ENCODE data around the gene ZNF282. TPM values are rescaled to one million over a fixed set of nuclear protein-coding genes. Genes with fewer than 3 reads are reported as not detected.

The ZNF282 gene
- total RNA-seq (2014; rRNA removed; shearing (Covaris generic)), result 16.9 and 17.4 TPM in 2 replicates

DNA sequence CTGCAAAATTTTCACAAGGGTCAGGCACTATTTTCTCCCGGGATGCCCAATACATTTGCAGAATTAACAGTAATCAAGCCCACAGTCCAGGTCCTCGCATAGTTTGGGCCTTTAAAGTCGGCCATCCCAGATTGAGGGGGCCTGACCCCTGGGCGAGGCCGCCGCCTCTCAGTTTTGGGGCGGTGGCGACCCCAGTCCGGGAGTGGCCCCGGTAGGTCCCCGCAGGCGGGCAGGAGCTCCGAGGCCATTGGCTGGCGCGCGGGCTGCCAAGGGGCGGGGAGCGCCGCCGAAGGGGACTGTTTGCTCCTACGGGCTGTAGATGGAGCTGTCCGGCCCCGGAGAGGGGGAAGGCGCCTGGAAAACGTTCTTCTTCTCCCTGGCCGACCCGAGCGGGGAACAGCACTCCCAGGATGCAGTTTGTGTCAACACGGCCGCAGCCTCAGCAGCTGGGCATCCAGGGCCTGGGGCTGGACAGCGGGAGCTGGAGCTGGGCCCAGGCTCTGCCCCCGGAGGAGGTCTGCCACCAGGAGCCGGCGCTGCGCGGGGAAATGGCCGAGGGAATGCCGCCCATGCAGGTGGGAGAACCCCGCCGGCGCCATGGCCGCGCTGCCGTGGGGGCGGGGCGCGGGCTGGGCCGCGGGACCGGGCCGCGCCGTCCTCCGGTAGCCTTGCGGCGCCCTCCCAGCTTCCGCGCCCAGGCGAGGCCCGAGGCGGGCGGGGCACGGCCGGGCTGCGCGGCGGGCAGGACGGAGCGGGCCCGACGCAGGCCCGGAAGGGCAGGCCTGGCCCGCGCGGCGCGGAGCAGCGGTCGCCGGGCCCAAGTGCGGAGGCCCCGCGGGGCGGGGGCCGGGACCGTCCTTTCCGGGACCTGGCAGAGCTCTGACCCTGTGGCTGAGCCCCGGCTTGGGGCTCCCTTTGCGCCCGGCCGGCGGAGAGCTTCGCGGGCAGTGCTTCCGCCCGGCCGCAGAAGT lies at the start of gene ZNF282:
Gene ZNF282 (plus strand): TSS at position 367 of the 971 bp plus-strand sequence. CDS start 44 bp downstream, at position 411.
- DNase-seq (ENCODE audit: low read depth in 1 of 2, low spot score in 2 of 2), result peak; percentile 91 to 93
- Histone ChIP-seq H3K27me3 (replicated peaks) (no peaks in the 10 kb centered on the region), H3K27ac (peak within 1 kb of the TSS; percentile 61), H3K4me1 (replicated peaks) (peaks cover 24% of the 10 kb centered on the region), H3K36me3 (peaks cover 43% of the 10 kb centered on the region), H3K4me3 (peak within 1 kb of the TSS; percentile 95), H3K9me3 (replicated peaks) (no peaks in the 10 kb centered on the region)

DNA sequence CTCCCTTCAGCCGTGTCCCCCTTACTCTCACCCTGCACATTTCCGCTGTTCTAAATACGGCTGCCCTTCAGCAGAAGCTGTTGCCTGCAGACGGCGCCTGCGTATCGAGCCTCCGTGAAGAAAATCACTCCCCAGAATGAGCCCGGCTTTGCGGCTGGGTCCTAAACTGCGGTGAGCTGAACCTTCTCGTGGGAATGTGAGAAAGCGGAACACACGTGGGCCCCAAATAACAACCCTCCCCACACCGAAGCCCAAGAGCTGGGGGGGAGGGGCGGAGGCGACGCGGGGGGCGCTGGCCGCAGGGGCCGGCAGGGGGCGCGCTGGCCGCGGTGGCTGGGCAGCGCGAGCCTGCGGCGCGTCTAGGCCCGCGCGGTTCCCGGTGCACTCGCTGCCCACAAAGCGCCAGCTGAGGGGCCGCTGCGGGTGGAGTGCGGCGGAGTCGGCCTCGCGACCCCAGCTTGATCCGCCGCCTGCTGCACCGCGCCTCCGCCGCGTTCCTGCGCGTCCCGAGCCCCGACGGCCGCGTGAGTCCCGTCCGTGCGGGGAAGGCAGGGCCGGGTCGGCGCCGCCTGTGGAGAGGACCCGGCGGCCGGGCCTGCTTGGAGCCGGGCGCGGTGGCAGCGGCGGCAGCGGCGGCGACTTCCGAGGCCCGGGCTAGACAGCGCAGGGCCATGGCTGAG lies 48.1 kb upstream of the ZNF282 start, which contains the start of gene ZNF398:
Gene ZNF398 (plus strand): TSS at position 382 of the 680 bp plus-strand sequence. CDS start 290 bp downstream, at position 672.
- peak; percentile 68 to 88 for DNase-seq (ENCODE audit: low read depth in 1 of 2, low spot score in 2 of 2)

DNA sequence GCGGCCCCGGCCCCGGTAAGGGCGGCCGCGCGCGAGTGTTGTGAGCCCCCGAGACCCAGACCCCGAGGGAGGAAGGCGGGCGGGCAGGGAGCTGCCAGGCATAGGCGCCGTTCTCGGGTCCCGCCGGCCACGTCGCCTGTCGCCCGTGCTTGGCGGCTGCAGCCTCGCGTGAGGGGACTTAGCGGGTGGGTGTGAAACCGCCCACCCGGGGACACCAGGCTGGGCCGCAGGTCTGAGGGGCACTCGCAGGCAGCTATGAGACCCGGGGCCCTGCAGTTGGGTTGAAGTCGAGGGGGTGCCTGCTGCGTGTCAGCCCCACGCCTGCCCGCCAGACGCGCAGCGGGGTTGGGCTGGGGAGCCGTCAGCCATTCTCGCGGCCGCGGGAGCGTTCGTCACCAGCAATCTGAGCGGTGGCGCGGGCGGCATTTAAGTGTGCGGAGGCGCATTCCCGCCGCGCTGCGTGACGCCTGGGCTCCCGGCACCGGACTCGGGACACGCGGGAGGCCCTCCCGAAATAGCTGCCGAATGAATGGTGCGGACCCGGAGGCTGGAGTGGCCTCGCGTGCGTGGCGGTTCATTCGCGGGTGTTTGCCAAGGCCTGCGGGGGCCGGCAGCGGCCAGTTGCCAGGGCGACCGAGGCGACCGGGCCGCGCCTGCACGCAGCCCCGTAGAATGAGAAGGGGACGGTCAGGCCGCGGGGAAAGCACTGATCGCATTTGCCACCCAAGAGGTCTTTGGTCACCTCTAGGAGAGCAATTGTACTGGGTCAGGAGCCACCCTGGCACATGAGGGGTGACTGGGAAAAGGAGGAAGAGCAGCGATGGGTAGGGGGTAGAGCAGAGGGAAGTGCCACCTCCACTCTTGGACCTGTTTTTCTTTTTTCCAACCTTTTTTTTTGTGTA lies 47.3 kb upstream of the ZNF282 start:
- H3K4me3 ChIP-seq, result peak overlapping the region; percentile 98
- H3K36me3 ChIP-seq, result peaks cover 17% of the 10 kb centered on the region
- H3K27ac ChIP-seq, result peak overlapping the region; percentile 59
- H3K9me3 ChIP-seq (replicated peaks), result 0 out of 2 replicates have a peak, but pooled peaks cover 7% of the 10 kb centered on the region
- DNase-seq (ENCODE audit: low read depth in 1 of 2, low spot score in 2 of 2), result peak; percentile 57 to 79
- peaks cover 15% of the 10 kb centered on the region for H3K4me1 ChIP-seq (replicated peaks)
- H3K27me3 ChIP-seq (replicated peaks), result no peaks in the 10 kb centered on the region

More for the DNA sequence above, 48.1 kb upstream of the ZNF282 start, which contains the start of gene ZNF398:
- Histone ChIP-seq H3K9me3 (replicated peaks) (0 out of 2 replicates have a peak, but pooled peaks cover 7% of the 10 kb centered on the region), H3K4me3 (peak within 1 kb of the TSS; percentile 98), H3K27ac (peak within 1 kb of the TSS; percentile 59), H3K4me1 (replicated peaks) (peaks cover 15% of the 10 kb centered on the region), H3K36me3 (peaks cover 17% of the 10 kb centered on the region), H3K27me3 (replicated peaks) (no peaks in the 10 kb centered on the region)

DNA sequence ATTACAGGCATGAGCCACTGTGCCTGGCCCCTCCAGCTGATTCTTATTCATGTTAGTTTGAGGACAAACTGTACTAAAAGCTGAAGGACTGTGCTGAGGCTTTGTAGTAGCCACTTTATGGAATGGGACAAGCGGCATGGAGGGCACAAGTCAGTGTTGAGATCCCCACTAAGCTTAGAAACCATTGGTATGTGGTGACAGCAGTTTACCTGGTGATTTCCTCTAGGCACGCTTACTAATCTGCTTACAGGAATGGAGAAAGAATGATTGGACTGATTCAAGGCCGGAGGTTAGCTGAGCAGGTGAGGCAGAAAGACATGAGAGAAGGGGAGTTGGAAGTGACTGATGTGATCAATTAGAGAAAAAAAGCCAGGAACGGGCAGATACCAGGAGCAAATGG lies 44.4 kb upstream of the ZNF282 start:
- Histone ChIP-seq H3K27ac (no peak overlapping the region), H3K27me3 (replicated peaks) (no peaks in the 10 kb centered on the region)
- DNase-seq (ENCODE audit: low read depth in 1 of 2, low spot score in 2 of 2), result no peak

DNA sequence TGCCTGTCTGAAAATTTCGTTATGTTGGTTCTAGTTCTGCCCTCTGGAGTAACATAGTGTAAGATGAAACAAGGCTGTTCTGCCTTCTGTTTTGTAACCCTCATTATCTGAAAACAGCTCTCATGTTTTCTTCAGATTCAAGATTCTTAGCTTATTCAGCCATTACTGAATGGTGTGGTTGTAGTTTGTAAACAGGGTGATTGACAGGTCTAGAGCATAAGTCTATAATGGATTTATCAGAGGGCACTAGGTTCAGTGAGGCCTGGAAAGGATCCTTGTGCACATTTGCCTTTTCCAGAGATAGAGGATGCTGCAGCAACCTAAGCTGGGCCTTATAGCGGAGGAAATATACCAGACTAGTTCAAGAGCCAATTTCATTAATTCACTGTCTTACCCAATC lies 42.0 kb upstream of the ZNF282 start:
- H3K9me3 ChIP-seq (replicated peaks), result no peaks in the 10 kb centered on the region
- H3K27ac ChIP-seq, result no peak overlapping the region
- no peak for DNase-seq (ENCODE audit: low read depth in 1 of 2, low spot score in 2 of 2)
- H3K4me3 ChIP-seq, result no peak overlapping the region
- peaks cover 45% of the 10 kb centered on the region for H3K36me3 ChIP-seq
- H3K4me1 ChIP-seq (replicated peaks), result no peaks in the 10 kb centered on the region
- H3K27me3 ChIP-seq (replicated peaks), result no peaks in the 10 kb centered on the region

More for the DNA sequence above, 44.4 kb upstream of the ZNF282 start:
- Histone ChIP-seq H3K4me3 (no peak overlapping the region), H3K4me1 (replicated peaks) (no peaks in the 10 kb centered on the region; the same call in 1 of the 2 replicates), H3K36me3 (peaks cover 41% of the 10 kb centered on the region), H3K9me3 (replicated peaks) (0 out of 2 replicates have a peak, but pooled peaks cover 7% of the 10 kb centered on the region)

DNA sequence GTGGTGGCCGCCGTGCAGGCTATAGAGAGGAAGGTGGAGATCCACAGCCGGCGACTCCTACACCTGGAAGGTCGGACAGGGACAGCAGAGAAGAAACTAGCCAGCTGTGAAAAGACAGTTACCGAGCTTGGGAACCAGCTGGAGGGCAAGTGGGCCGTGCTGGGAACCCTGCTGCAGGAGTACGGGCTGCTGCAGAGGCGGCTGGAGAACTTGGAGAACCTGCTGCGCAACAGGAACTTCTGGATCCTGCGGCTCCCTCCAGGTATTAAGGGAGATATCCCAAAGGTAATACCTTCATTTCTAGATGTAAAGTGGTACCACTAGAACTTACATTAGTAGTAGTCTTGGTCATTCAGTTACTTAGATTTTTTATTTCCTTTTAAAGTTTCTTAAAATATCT lies 41.3 kb upstream of the ZNF282 start:
- H3K27me3 ChIP-seq (replicated peaks), result no peaks in the 10 kb centered on the region
- no peaks in the 10 kb centered on the region for H3K4me1 ChIP-seq (replicated peaks)
- no peak overlapping the region for H3K4me3 ChIP-seq
- no peak for DNase-seq (ENCODE audit: low read depth in 1 of 2, low spot score in 2 of 2)
- peaks cover 46% of the 10 kb centered on the region for H3K36me3 ChIP-seq
- no peaks in the 10 kb centered on the region for H3K9me3 ChIP-seq (replicated peaks)
- H3K27ac ChIP-seq, result no peak overlapping the region

DNA sequence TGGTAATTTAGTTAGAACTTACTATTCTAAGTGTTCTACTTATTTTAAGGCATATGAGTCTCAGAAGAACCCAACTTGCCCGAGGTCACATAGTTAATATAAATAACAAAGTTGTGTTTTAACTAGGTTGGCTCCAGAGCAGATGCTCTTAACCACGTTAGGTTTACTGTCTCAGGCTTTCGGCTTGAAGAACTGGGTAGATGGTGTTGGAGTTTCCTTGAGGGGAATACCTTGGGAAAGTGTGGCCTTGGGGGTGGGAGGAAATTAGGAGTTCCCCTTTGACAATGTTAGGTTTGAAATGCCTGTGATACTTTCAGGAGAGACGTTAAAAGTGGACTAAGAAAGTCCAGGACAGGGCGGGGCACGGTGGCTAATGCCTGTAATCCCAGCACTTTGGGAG lies 38.4 kb upstream of the ZNF282 start:
- Histone ChIP-seq H3K4me1 (replicated peaks) (peaks cover 5% of the 10 kb centered on the region; the same call in 1 of the 2 replicates), H3K4me3 (no peak overlapping the region), H3K27ac (no peak overlapping the region), H3K27me3 (replicated peaks) (no peaks in the 10 kb centered on the region), H3K9me3 (replicated peaks) (no peaks in the 10 kb centered on the region), H3K36me3 (peaks cover 49% of the 10 kb centered on the region)
- no peak for DNase-seq (ENCODE audit: low read depth in 1 of 2, low spot score in 2 of 2)

DNA sequence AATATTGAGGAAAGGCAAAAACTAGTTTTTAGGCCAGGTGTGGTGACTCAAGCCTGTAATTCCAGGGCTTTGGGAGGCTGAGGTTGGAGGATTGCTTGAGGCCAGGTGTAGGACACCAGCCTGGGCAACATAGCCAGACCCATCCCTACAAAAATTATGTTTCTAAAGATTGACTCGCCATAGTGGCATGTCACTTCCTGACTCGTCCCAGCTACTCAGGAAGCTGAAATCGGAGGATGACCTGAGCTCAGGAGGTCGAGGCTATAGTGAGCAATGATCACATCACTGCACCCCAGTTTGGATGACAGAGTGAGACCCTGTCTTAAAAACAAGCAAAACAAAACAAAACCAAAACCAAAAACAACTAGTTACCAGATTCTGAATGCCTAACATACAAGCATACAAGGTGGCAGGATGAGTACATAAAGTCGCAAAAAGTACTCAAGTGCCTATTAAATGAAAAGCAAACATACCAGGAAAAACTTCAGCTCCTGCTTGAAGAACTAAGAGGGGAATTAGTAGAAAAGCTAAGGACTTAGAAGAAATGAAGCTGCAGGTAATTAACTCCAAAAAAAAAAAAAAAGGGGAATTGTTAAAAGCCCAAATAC lies 34.0 kb upstream of the ZNF282 start:
- H3K9me3 ChIP-seq (replicated peaks), result no peaks in the 10 kb centered on the region
- no peak overlapping the region for H3K4me3 ChIP-seq
- H3K4me1 ChIP-seq (replicated peaks), result peaks cover 5% of the 10 kb centered on the region; the same call in 1 of the 2 replicates
- DNase-seq (ENCODE audit: low read depth in 1 of 2, low spot score in 2 of 2), result peak in 1 of 2 experiments; percentile 5
- H3K36me3 ChIP-seq, result peaks cover 50% of the 10 kb centered on the region
- H3K27me3 ChIP-seq (replicated peaks), result no peaks in the 10 kb centered on the region
- H3K27ac ChIP-seq, result no peak overlapping the region

DNA sequence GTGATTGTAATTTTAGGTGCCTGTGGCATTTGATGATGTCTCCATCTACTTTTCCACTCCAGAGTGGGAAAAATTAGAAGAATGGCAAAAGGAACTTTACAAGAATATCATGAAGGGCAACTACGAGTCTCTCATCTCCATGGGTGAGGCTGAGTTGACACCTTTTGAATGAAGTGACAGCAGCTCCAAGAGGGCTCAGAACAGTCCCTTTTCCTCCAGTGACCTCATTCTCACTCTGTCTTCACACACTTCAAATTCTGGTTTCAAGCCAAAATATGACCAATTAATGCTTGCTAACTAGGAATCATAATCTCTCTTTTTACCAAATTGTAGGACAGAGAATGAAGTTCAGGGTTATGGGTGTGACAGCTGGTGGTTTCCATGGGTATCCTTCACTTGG lies 29.2 kb upstream of the ZNF282 start:
- Histone ChIP-seq H3K4me1 (replicated peaks) (peaks cover 3% of the 10 kb centered on the region; the same call in 1 of the 2 replicates), H3K36me3 (peaks cover 72% of the 10 kb centered on the region), H3K4me3 (no peak overlapping the region), H3K9me3 (replicated peaks) (no peaks in the 10 kb centered on the region), H3K27me3 (replicated peaks) (no peaks in the 10 kb centered on the region), H3K27ac (no peak overlapping the region)
- no peak for DNase-seq (ENCODE audit: low read depth in 1 of 2, low spot score in 2 of 2)

DNA sequence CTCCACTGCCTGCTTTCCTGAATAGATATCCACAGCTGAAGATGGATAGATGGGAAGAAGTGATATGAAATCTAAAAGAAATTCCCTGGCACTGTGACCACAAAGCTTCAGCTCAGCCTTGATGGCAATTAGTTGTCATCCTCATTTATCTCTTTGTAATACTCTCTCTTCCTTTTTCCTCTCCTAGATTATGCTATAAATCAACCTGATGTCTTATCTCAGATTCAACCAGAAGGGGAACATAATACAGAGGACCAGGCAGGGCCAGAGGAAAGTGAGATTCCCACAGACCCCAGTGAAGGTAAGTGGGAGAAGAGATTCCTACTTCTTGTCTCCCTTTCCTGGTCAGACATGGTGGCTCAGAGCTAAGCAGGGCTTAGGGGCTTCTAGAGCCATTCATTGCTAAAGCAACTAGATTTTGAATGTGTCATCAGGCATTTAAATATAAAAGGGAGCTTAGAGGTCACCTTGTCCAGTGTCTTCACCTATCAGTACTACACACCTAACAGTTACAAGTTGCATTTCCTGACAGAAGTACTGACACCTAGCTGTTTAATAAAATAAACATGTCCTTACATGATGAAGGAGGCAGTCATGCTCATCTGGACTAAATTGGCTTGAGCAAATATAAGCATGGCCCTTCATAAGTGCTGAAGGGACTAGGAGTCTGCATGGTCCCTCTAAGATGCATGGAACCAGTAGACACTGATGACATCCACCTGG lies 28.6 kb upstream of the ZNF282 start:
- Histone ChIP-seq H3K9me3 (replicated peaks) (no peaks in the 10 kb centered on the region), H3K4me1 (replicated peaks) (0 out of 2 replicates have a peak, but pooled peaks cover under 1% of the 10 kb centered on the region), H3K27me3 (replicated peaks) (no peaks in the 10 kb centered on the region), H3K4me3 (no peak overlapping the region), H3K36me3 (peaks cover 75% of the 10 kb centered on the region), H3K27ac (no peak overlapping the region)
- no peak for DNase-seq (ENCODE audit: low read depth in 1 of 2, low spot score in 2 of 2)

DNA sequence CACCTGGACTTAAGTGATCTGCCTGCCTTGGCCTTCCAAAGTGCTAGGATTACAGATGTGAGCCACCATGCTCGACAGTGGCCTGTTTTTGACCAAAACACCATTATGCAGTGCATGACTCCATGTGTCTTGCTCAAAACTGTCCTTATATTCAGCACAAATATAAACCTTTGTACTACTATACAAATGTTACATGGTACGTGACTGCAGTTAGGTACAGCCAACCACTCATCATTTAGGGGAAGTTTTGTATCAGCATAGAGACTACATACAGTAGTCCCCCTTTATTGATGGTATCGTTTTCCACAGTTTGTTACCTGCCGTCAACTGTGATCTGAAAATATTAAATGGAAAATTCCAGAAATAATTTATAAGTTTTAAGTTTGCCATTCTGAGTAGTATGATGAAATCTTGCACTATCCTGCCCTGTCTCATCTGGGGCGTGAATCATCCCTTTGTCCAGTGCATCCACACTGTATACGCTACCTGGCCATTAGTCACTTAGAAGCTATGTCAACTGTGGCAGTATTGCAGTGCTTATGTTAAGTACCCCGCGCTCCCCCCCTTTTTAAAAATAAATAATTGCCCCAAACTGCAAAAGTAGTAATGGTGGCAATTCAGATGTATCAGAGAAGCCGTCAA lies 23.3 kb upstream of the ZNF282 start:
- no peaks in the 10 kb centered on the region for H3K9me3 ChIP-seq (replicated peaks)
- 0 out of 2 replicates have a peak overlapping the region, but pooled peaks have one; percentile 26 for H3K27ac ChIP-seq
- DNase-seq (ENCODE audit: low read depth in 1 of 2, low spot score in 2 of 2), result peak in 1 of 2 experiments; percentile 14
- H3K27me3 ChIP-seq (replicated peaks), result no peaks in the 10 kb centered on the region
- H3K4me1 ChIP-seq (replicated peaks), result peaks cover 8% of the 10 kb centered on the region
- no peak overlapping the region for H3K4me3 ChIP-seq
- peaks cover 74% of the 10 kb centered on the region for H3K36me3 ChIP-seq

DNA sequence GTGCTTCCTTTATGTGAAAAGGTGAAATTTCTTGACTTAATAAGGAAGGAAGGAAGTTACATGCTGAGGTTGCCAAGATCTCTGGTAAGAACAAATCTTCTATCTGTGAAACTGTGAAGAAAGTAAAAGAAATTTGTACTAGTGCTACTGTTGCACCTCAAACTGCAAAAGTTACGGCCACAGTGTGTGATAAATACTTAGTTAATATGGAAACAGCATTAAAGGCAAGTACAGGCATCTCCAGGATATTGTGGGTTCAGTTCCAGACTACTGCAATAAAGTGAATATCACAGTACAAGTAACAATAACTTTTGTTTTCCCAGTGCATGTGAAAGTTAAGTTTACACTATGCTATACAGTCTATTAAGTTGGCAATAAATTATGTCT lies 22.8 kb upstream of the ZNF282 start:
- H3K27ac ChIP-seq, result no peak overlapping the region
- H3K4me1 ChIP-seq (replicated peaks), result peaks cover 8% of the 10 kb centered on the region
- no peaks in the 10 kb centered on the region for H3K9me3 ChIP-seq (replicated peaks)
- H3K27me3 ChIP-seq (replicated peaks), result no peaks in the 10 kb centered on the region
- no peak for DNase-seq (ENCODE audit: low read depth in 1 of 2, low spot score in 2 of 2)
- peaks cover 74% of the 10 kb centered on the region for H3K36me3 ChIP-seq
- no peak overlapping the region for H3K4me3 ChIP-seq

Measured in SJSA1 (cell line).